GM12878 (cell line): ENCODE data around the gene SLX4. TPM values are rescaled to one million over a fixed set of nuclear protein-coding genes. Genes with fewer than 3 reads are reported as not detected.
A peak's percentile ranks its signal among the peaks of the same experiment; 100 is the strongest.

ENCODE experiments used
- ATAC-seq: fragments of 200-7000 bp; cut with Tn5 transposase; 3 replicates; pipeline ENCODE4 v1.9.1; 2020; ENCODE audit warnings: mild to moderate bottlenecking, moderate library complexity
- BruUV-seq: library from RNA; stranded (reverse); fragments of 400-500 nt; replicated peaks from 2 replicates; lab custom pipeline; 2021; lab: Mats Ljungman, UMichigan
- CTCF ChIA-PET: fragments of 300-600 bp; sonication (Branson Sonifier 250); formaldehyde crosslinking; extraction: SDS; loops from one replicate; lab custom pipeline; 2021; ENCODE audit warnings: inconsistent platforms; lab: Yijun Ruan, JAX
- POLR2A ChIA-PET: fragments of 350-600 bp; formaldehyde crosslinking; extraction: SDS; loops from one replicate; lab custom pipeline; 2021; ENCODE audit warnings: inconsistent platforms; lab: Charles Lee
- RAD21 ChIA-PET: fragments of 300-600 bp; sonication (Branson Sonifier 250); formaldehyde crosslinking; loops from one replicate; lab custom pipeline; 2023; ENCODE audit warnings: antibody characterized with exemption; ENCODE audit not compliant: unreplicated experiment; lab: Charles Lee
- SMC1A ChIA-PET: fragments of 300-600 bp; sonication (Branson Sonifier 250); formaldehyde crosslinking; loops from one replicate; lab custom pipeline; 2023; ENCODE audit not compliant: unreplicated experiment, uncharacterized antibody; lab: Charles Lee
- DNase-seq: peaks from one replicate; pipeline ENCODE4 v3.0.0-alpha.2; 2011; ENCODE audit warnings: low read depth, low spot score
- FAIRE-seq: peaks from 3 replicates; lab custom pipeline; 2011; peaks lifted over from hg19 to GRCh38; lab: Jason Lieb, UNC
- H2AFZ ChIP-seq: 2 replicates; pipeline ENCODE4 v1.6.0; 2011; ENCODE audit warnings: low read depth, low read length, control low read depth; ENCODE audit not compliant: control insufficient read depth
- H3K27ac ChIP-seq: 2 replicates; pipeline ENCODE4 v1.5.1; 2011; ENCODE audit warnings: control low read depth; ENCODE audit not compliant: control insufficient read depth, insufficient read depth
- H3K27me3 ChIP-seq, 2 experiments: replicated peaks in 1 of 2; 2 replicates each; pipeline versions ENCODE4 v1.6.0 to v1.6.1; 2011; ENCODE audit warnings: low read length in 1 of 2; ENCODE audit not compliant: control insufficient read depth in 2 of 2, insufficient read depth in 2 of 2
- H3K36me3 ChIP-seq, 2 experiments: 2 replicates each; pipeline ENCODE4 v1.5.1; 2011; ENCODE audit warnings: low read length in 1 of 2; ENCODE audit not compliant: control insufficient read depth in 2 of 2, insufficient read depth in 2 of 2
- H3K4me1 ChIP-seq: 2 replicates; pipeline ENCODE4 v1.6.1; 2011; ENCODE audit warnings: mild to moderate bottlenecking, low read length, moderate library complexity, mixed read lengths; ENCODE audit not compliant: control insufficient read depth, insufficient read depth
- H3K4me2 ChIP-seq: 2 replicates; pipeline ENCODE4 v1.6.0; 2011; ENCODE audit warnings: control low read depth; ENCODE audit not compliant: control insufficient read depth, insufficient read depth
- H3K4me3 ChIP-seq: fragments of 200-600 bp; sonication (generic); 2 replicates; pipeline ENCODE4 v1.5.1; 2016
- H3K79me2 ChIP-seq: 2 replicates; pipeline ENCODE4 v1.6.0; 2011; ENCODE audit warnings: low read length; ENCODE audit not compliant: control insufficient read depth, insufficient read depth
- H3K9ac ChIP-seq: 2 replicates; pipeline ENCODE4 v1.8.0; 2011; ENCODE audit warnings: low read length, control low read depth, mixed read lengths; ENCODE audit not compliant: control insufficient read depth, insufficient read depth
- H3K9me3 ChIP-seq: replicated peaks from 3 replicates; pipeline ENCODE4 v1.5.1; 2011; ENCODE audit warnings: mild to moderate bottlenecking, low read length; ENCODE audit not compliant: control insufficient read depth, insufficient read depth
- H4K20me1 ChIP-seq: 2 replicates; pipeline ENCODE4 v1.6.0; 2011; ENCODE audit not compliant: control insufficient read depth, insufficient read depth
- BRCA1 ChIP-seq: IDR thresholded peaks from 2 replicates; pipeline ENCODE4 v1.6.1; 2011; ENCODE audit warnings: low read depth, low read length, improper control_type of control experiment
- EZH2 ChIP-seq: IDR thresholded peaks from 2 replicates; pipeline ENCODE4 v1.6.1; 2012; ENCODE audit warnings: low read depth, mild to moderate bottlenecking, control low read depth, inconsistent platforms, low read length, borderline replicate concordance; ENCODE audit not compliant: control insufficient read depth
- GATAD2B ChIP-seq: fragments of 450-650 bp; conservative IDR thresholded peaks from 2 replicates; pipeline ENCODE4 v1.6.1; 2017; ENCODE audit warnings: low read depth, mild to moderate bottlenecking, moderate library complexity
- KDM1A ChIP-seq: fragments of 200-600 bp; sonication (generic); IDR thresholded peaks from 2 replicates; pipeline ENCODE4 v1.6.1; 2016; ENCODE audit warnings: borderline replicate concordance
- NR2F1 ChIP-seq: fragments of 450-650 bp; conservative IDR thresholded peaks from 2 replicates; pipeline ENCODE4 v1.6.1; 2017; ENCODE audit warnings: mild to moderate bottlenecking
- RUNX3 ChIP-seq: IDR thresholded peaks from 2 replicates; pipeline ENCODE4 v1.6.1; 2012; ENCODE audit warnings: low read length, inconsistent platforms
- SPI1 ChIP-seq: IDR thresholded peaks from 2 replicates; pipeline ENCODE4 v1.6.1; 2011; ENCODE audit warnings: low read depth, mild to moderate bottlenecking, low read length, moderate library complexity, borderline replicate concordance; ENCODE audit not compliant: insufficient read depth
- WGBS: methylation state at CpG from one replicate; pipeline ENCODE4 v1.1.6; 2016; ENCODE audit warnings: low lambda C conversion rate; ENCODE audit not compliant: insufficient replicate concordance, insufficient coverage; ENCODE audit errors: missing lambda C conversion rate; 5-methylcytosine and 5-hydroxymethylcytosine counted together
- in situ Hi-C: fragments of 300-500 bp; cut with MboI; formaldehyde crosslinking; loops from 9 replicates; pipeline ENCODE4 v1.14.3; 2018; ENCODE audit warnings: mixed read lengths
- intact Hi-C: fragments of 100-400 bp; cut with micrococcal nuclease; formaldehyde crosslinking; loops from one replicate; pipeline ENCODE4 v1.14.2; 2022; ENCODE audit not compliant: unreplicated experiment
- polyA plus RNA-seq, 11 experiments: library from polyadenylated mRNA; depleted of rRNA in 4 of 11; unstranded in 6 of 11; stranded (reverse) in 5 of 11; fragments of >200 nt; fragmentation: Nextera tagmentation in 4 of 11; fragmentation: Illumina TruSeq in 1 of 11; extraction: Ambion mirVana in 4 of 11; extraction: Trizol in 1 of 11; gene quantifications; 1 replicate in 1 of 11; 2 replicates in 10 of 11; pipeline versions ENCODE4 v1.2.1 to v1.2.3, GENCODE V29; 2011 to 2016; ENCODE audit warnings: inconsistent platforms in 2 of 11, missing spikeins in 2 of 11, low read depth in 1 of 11
- total RNA-seq, 4 experiments: library from RNA; depleted of rRNA in 3 of 4; stranded (reverse); fragments of >200 nt in 3 of 4; fragmentation: Illumina TruSeq in 1 of 4; extraction: Trizol in 1 of 4; gene quantifications; 2 replicates each; pipeline versions ENCODE4 v1.2.1 to v1.2.3, GENCODE V29; 2013 to 2021

SLX4 gene
- total and polyA plus RNA-seq, 10 of the 15 experiments (the other 5 are each of a cell fraction or from before 2014, with no cell fraction given), result 0.18 to 12.3 (median 4.8) TPM

GRCh38 chr16:3576211-3576610, 35.2 kb downstream of the SLX4 start:
- H3K4me2 ChIP-seq, result peak overlapping the region; percentile 99
- intact Hi-C loops (no loop called here), in situ Hi-C loops (no loop called here)
- no peaks in the 10 kb centered on the region for H3K9me3 ChIP-seq
- H2AFZ ChIP-seq, result peak overlapping the region; percentile 47
- RAD21 ChIA-PET, result no interaction called here
- 0 out of 4 replicates have a peak, but pooled peaks cover 0 to 2% of the 10 kb centered on the region in 2 experiments for H3K36me3 ChIP-seq
- no peak for FAIRE-seq
- POLR2A ChIA-PET, result interaction anchor here (1.2 kb wide), 1 partner anchor 36 kb away, joined by 3 read pairs; the partner anchor contains the start of gene SLX4
- peak overlapping the region; percentile 91 for H3K27ac ChIP-seq
- no peak; the same call in 2 of the 3 replicates for ATAC-seq
- no peak for DNase-seq
- H3K4me1 ChIP-seq, result peaks cover 45% of the 10 kb centered on the region
- peaks cover 23% of the 10 kb centered on the region for H3K79me2 ChIP-seq
- no peaks in the 10 kb centered on the region for H4K20me1 ChIP-seq
- H3K27me3 ChIP-seq, result no peaks in the 10 kb centered on the region
- TF ChIP-seq RUNX3 (peak; percentile 25; the same call in 1 of the 2 replicates), GATAD2B (peak; percentile 26; the same call in 1 of the 2 replicates), NR2F1 (peak; percentile 31; the same call in 1 of the 2 replicates), BRCA1 (no peak)
- SMC1A ChIA-PET, result interaction anchor here (0.8 to 1.1 kb wide), 2 partner anchors 13 to 46 kb away, joined by 3 read pairs; no protein-coding TSS in a partner anchor
- CTCF ChIA-PET, result interaction anchor here (0.7 to 0.9 kb wide), 2 partner anchors 8 to 36 kb away, joined by 3 read pairs; no protein-coding TSS in a partner anchor
- H3K9ac ChIP-seq, result peak overlapping the region; percentile 69
- peak overlapping the region; percentile 82 for H3K4me3 ChIP-seq
- no TSS peak for BruUV-seq
- 1% methylated on average over 11 of the region's 11 CpGs for WGBS

- Histone ChIP-seq H3K9ac (peak overlapping the region; percentile 69; the same call in 1 of the 2 replicates), H3K4me3 (peak overlapping the region; percentile 82)
- intact Hi-C loops, result no loop called here
Observed at GRCh38 chr16:3575491-3575890, 35.9 kb downstream of the SLX4 start.

More at GRCh38 chr16:3575491-3575890, 35.9 kb downstream of the SLX4 start:
- WGBS, result 83% methylated on average over 13 of the region's 13 CpGs
- POLR2A ChIA-PET, result no interaction called here
- FAIRE-seq (no peak), DNase-seq (no peak), ATAC-seq (no peak)
- H3K4me1 ChIP-seq, result peaks cover 43% of the 10 kb centered on the region
- peak overlapping the region; percentile 99 for H3K4me2 ChIP-seq
- H3K79me2 ChIP-seq, result peaks cover 23% of the 10 kb centered on the region
- BruUV-seq, result no TSS peak
- CTCF ChIA-PET, result no interaction called here
- H3K9me3 ChIP-seq, result peaks cover 2% of the 10 kb centered on the region; the same call in 2 of the 3 replicates
- H2AFZ ChIP-seq, result no peak overlapping the region
- 0 out of 4 replicates have a peak, but pooled peaks cover 0 to 2% of the 10 kb centered on the region in 2 experiments for H3K36me3 ChIP-seq
- in situ Hi-C loops, result no loop called here
- RAD21 ChIA-PET, result no interaction called here
- TF ChIP-seq SPI1, result 0 out of 2 replicates have a peak, but pooled peaks have one; percentile 1
- no peak for TF ChIP-seq EZH2
- TF ChIP-seq KDM1A, result no peak
- H3K27ac ChIP-seq, result no peak overlapping the region
- H3K27me3 ChIP-seq, result no peaks in the 10 kb centered on the region
- SMC1A ChIA-PET, result no interaction called here
- H4K20me1 ChIP-seq, result no peaks in the 10 kb centered on the region
